Panc1 (cell line): Measurements from ENCODE around the gene MB21D2. TPM values are rescaled to one million over a fixed set of nuclear protein-coding genes. Genes with fewer than 3 reads are reported as not detected.

Source experiments
- ATAC-seq: fragments of 200-7000 bp; cut with Tn5 transposase; 2 replicates; pipeline ENCODE4 v1.9.1; 2020; ENCODE audit warnings: mild to moderate bottlenecking, moderate library complexity
- BruUV-seq: library from RNA; stranded (reverse); fragments of 400-500 nt; replicated peaks from 2 replicates; lab custom pipeline; 2021; lab: Mats Ljungman, UMichigan
- CTCF ChIA-PET: fragments of 300-600 bp; sonication (Branson Sonifier 250); formaldehyde crosslinking; loops from one replicate; lab custom pipeline; 2022; ENCODE audit warnings: antibody characterized with exemption; lab: Charles Lee
- POLR2A ChIA-PET: fragments of 300-600 bp; sonication (Branson Sonifier 250); formaldehyde crosslinking; loops from one replicate; lab custom pipeline; 2022; ENCODE audit warnings: antibody characterized with exemption; lab: Charles Lee
- DNase-seq: peaks from one replicate; pipeline ENCODE4 v3.0.0-alpha.2; 2010; ENCODE audit warnings: low read depth, low spot score
- H3K27ac ChIP-seq: 2 replicates; pipeline ENCODE4 v1.5.1; 2011; ENCODE audit warnings: mild to moderate bottlenecking, low read length, inconsistent platforms
- H3K27me3 ChIP-seq: fragments of 200-500 bp; sonication (Bioruptor generic); 2 replicates; pipeline ENCODE4 v1.6.0; 2014; ENCODE audit warnings: low read length, inconsistent platforms; ENCODE audit not compliant: control insufficient read depth, insufficient read depth
- H3K36me3 ChIP-seq: fragments of 200-500 bp; sonication (Bioruptor generic); 2 replicates; pipeline ENCODE4 v1.5.1; 2014; ENCODE audit warnings: inconsistent platforms, mild to moderate bottlenecking, low read length, moderate library complexity; ENCODE audit not compliant: control insufficient read depth, insufficient read depth
- H3K4me1 ChIP-seq: 2 replicates; pipeline ENCODE4 v1.5.1; 2011; ENCODE audit warnings: inconsistent platforms, mild to moderate bottlenecking, low read length, moderate library complexity; ENCODE audit not compliant: control insufficient read depth, insufficient read depth
- H3K4me3 ChIP-seq, 2 experiments: 2 replicates each; pipeline ENCODE4 v1.5.1; 2011 to 2012; ENCODE audit warnings: low read depth in 2 of 2, low read length in 2 of 2, mild to moderate bottlenecking in 2 of 2, inconsistent platforms in 1 of 2, moderate library complexity in 1 of 2
- H3K9me3 ChIP-seq: fragments of 200-500 bp; sonication (Bioruptor generic); 2 replicates; pipeline ENCODE4 v1.5.1; 2014; ENCODE audit warnings: low read depth, mild to moderate bottlenecking, inconsistent platforms, low read length, moderate library complexity; ENCODE audit not compliant: control insufficient read depth, insufficient read depth
- CTCF ChIP-seq: fragments of 450-650 bp; IDR thresholded peaks from 2 replicates; pipeline ENCODE4 v1.5.1; 2017; ENCODE audit warnings: mild to moderate bottlenecking
- POLR2AphosphoS5 ChIP-seq: IDR thresholded peaks from 2 replicates; pipeline ENCODE4 v1.6.1; 2012; ENCODE audit warnings: mild to moderate bottlenecking, low read depth, low read length, moderate library complexity
- SIN3A ChIP-seq: IDR thresholded peaks from 2 replicates; pipeline ENCODE4 v1.6.1; 2012; ENCODE audit warnings: low read depth, mild to moderate bottlenecking, low read length, moderate library complexity, borderline replicate concordance; ENCODE audit not compliant: insufficient read depth
- TCF7L2 ChIP-seq: IDR thresholded peaks from 2 replicates; pipeline ENCODE4 v1.6.1; 2011; ENCODE audit warnings: mild to moderate bottlenecking, low read depth, low read length, inconsistent platforms
- in situ Hi-C: cut with HindIII; loops from 2 replicates; pipeline ENCODE4 v1.10.0; 2016; ENCODE audit warnings: low sequenced_read_pairs, low pct_unique_long_range_greater_than_20kb
- intact Hi-C: fragments of 100-400 bp; cut with micrococcal nuclease; formaldehyde crosslinking; loops from one replicate; pipeline ENCODE4 v1.10.0; 2022; ENCODE audit not compliant: unreplicated experiment
- total RNA-seq: library from RNA; stranded (reverse); gene quantifications from one replicate; pipeline ENCODE4 v1.2.1, GENCODE V29; 2021; ENCODE audit not compliant: unreplicated experiment
- TF ChIP-seq, protein P1 (sequence below), 2 experiments: IDR thresholded peaks; 2 replicates each; pipeline ENCODE4 v1.6.1; 2011 to 2012; ENCODE audit warnings: low read depth in 2 of 2, control low read depth in 1 of 2, low read length in 1 of 2, mild to moderate bottlenecking in 1 of 2, moderate library complexity in 1 of 2; ENCODE audit not compliant: insufficient read depth in 1 of 2

The MB21D2 gene
- total RNA-seq, 1 experiment from 2014 or later = 7.8 TPM

GRCh38 chr3:192801985-192802384 lies 115.7 kb downstream of the MB21D2 start:
- no peak overlapping the region for H3K4me3 ChIP-seq
- in situ Hi-C loops = no loop called here
- no peaks in the 10 kb centered on the region for H3K4me1 ChIP-seq
- ATAC-seq (no peak), DNase-seq (no peak)
- TF ChIP-seq TCF7L2 (no peak), CTCF (no peak), SIN3A (no peak), POLR2AphosphoS5 (no peak)
- TF ChIP-seq, protein P1, sequence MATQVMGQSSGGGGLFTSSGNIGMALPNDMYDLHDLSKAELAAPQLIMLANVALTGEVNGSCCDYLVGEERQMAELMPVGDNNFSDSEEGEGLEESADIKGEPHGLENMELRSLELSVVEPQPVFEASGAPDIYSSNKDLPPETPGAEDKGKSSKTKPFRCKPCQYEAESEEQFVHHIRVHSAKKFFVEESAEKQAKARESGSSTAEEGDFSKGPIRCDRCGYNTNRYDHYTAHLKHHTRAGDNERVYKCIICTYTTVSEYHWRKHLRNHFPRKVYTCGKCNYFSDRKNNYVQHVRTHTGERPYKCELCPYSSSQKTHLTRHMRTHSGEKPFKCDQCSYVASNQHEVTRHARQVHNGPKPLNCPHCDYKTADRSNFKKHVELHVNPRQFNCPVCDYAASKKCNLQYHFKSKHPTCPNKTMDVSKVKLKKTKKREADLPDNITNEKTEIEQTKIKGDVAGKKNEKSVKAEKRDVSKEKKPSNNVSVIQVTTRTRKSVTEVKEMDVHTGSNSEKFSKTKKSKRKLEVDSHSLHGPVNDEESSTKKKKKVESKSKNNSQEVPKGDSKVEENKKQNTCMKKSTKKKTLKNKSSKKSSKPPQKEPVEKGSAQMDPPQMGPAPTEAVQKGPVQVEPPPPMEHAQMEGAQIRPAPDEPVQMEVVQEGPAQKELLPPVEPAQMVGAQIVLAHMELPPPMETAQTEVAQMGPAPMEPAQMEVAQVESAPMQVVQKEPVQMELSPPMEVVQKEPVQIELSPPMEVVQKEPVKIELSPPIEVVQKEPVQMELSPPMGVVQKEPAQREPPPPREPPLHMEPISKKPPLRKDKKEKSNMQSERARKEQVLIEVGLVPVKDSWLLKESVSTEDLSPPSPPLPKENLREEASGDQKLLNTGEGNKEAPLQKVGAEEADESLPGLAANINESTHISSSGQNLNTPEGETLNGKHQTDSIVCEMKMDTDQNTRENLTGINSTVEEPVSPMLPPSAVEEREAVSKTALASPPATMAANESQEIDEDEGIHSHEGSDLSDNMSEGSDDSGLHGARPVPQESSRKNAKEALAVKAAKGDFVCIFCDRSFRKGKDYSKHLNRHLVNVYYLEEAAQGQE (IDR thresholded peaks at IDR 0.05; ENCODE audit: insufficient read depth in 1 of 2, low read depth in 2 of 2, low read length in 1 of 2) = no peak
- H3K9me3 ChIP-seq = no peaks in the 10 kb centered on the region
- POLR2A ChIA-PET = no interaction called here
- intact Hi-C loops = loop anchor here (2.0 kb wide), 1 partner anchor 335 kb away; no protein-coding TSS in a partner anchor
- BruUV-seq = no TSS peak
- H3K27ac ChIP-seq = no peak overlapping the region
- H3K36me3 ChIP-seq = no peaks in the 10 kb centered on the region
- no peaks in the 10 kb centered on the region for H3K27me3 ChIP-seq
- CTCF ChIA-PET = no interaction called here

GRCh38 chr3:192799721-192800120 lies 117.9 kb downstream of the MB21D2 start:
- CTCF ChIA-PET = no interaction called here
- POLR2A ChIA-PET = no interaction called here
- ATAC-seq (no peak), DNase-seq (no peak)
- Histone ChIP-seq H3K27me3 (no peaks in the 10 kb centered on the region), H3K4me3 (no peak overlapping the region), H3K36me3 (no peaks in the 10 kb centered on the region), H3K4me1 (no peaks in the 10 kb centered on the region), H3K9me3 (no peaks in the 10 kb centered on the region), H3K27ac (no peak overlapping the region)
- no peak for TF ChIP-seq CTCF
- no peak for TF ChIP-seq TCF7L2
- TF ChIP-seq, protein P1 (IDR thresholded peaks at IDR 0.05; ENCODE audit: insufficient read depth in 1 of 2, low read depth in 2 of 2, low read length in 1 of 2) = no peak
- no peak for TF ChIP-seq SIN3A
- no peak for TF ChIP-seq POLR2AphosphoS5
- no TSS peak for BruUV-seq
- intact Hi-C loops = no loop called here
- in situ Hi-C loops = no loop called here
